Naive thymus-derived CD4-positive, alpha-beta T cell (primary cell): ENCODE measurements around the gene TAS2R46. TPM values are rescaled to one million over a fixed set of nuclear protein-coding genes. Genes with fewer than 3 reads are reported as not detected.

ENCODE experiments used
- ATAC-seq: fragments of 150-1000 bp; cut with Tn5 transposase; 2 replicates; pipeline ENCODE4 v1.10.0; 2021; ENCODE audit warnings: mild to moderate bottlenecking, moderate library complexity
- CTCF ChIA-PET: fragments of 350-600 bp; sonication (Branson Sonifier 250); formaldehyde crosslinking; loops from one replicate; lab custom pipeline; 2021; ENCODE audit warnings: antibody characterized with exemption; lab: Charles Lee
- POLR2A ChIA-PET: fragments of 350-600 bp; sonication (Branson Sonifier 250); formaldehyde crosslinking; loops from one replicate; lab custom pipeline; 2021; ENCODE audit warnings: antibody characterized with exemption, inconsistent platforms; lab: Charles Lee
- DNase-seq, 9 donors: peaks; one replicate each; pipeline versions ENCODE4 v3.0.0 to v3.0.0-alpha.2; 2020 to 2022; ENCODE audit warnings: mixed read lengths in 1 of 9
- H3K27ac ChIP-seq: one replicate; pipeline ENCODE4 v1.7.0; 2013; ENCODE audit warnings: mild to moderate bottlenecking, low read depth, low read length, moderate library complexity
- H3K27me3 ChIP-seq, 2 donors: one replicate each; pipeline ENCODE4 v1.7.0; 2013; ENCODE audit warnings: low read length in 2 of 2, mild to moderate bottlenecking in 2 of 2, moderate library complexity in 2 of 2; ENCODE audit not compliant: control insufficient read depth in 2 of 2, insufficient read depth in 2 of 2
- H3K36me3 ChIP-seq, 3 experiments: 1 replicate in 2 of 3; 2 replicates in 1 of 3; pipeline ENCODE4 v1.7.0; 2013; ENCODE audit warnings: low read length in 3 of 3, mild to moderate bottlenecking in 3 of 3, moderate library complexity in 1 of 3; ENCODE audit not compliant: insufficient read depth in 3 of 3, control insufficient read depth in 2 of 3
- H3K4me1 ChIP-seq, 2 donors: one replicate each; pipeline ENCODE4 v1.7.0; 2013; ENCODE audit warnings: low read length in 2 of 2, mild to moderate bottlenecking in 2 of 2, moderate library complexity in 1 of 2; ENCODE audit not compliant: control insufficient read depth in 2 of 2, insufficient read depth in 2 of 2
- H3K4me3 ChIP-seq: 2 replicates; pipeline ENCODE4 v1.7.0; 2013; ENCODE audit warnings: mild to moderate bottlenecking, low read length
- H3K9me3 ChIP-seq, 3 experiments: 1 replicate in 2 of 3; 2 replicates in 1 of 3; pipeline ENCODE4 v1.7.0; 2013; ENCODE audit warnings: low read length in 3 of 3; ENCODE audit not compliant: control insufficient read depth in 2 of 3
- H3K27ac Mint-ChIP-seq, 9 donors: one replicate each; pipeline ENCODE4 v1.8.0; 2020 to 2022; ENCODE audit warnings: mixed read lengths in 9 of 9, mild to moderate bottlenecking in 8 of 9, moderate library complexity in 5 of 9, inconsistent platforms in 2 of 9
- H3K27me3 Mint-ChIP-seq, 5 donors: one replicate each; pipeline ENCODE4 v1.8.0; 2021 to 2022; ENCODE audit warnings: mixed read lengths in 5 of 5, mild to moderate bottlenecking in 1 of 5
- H3K36me3 Mint-ChIP-seq, 5 donors: one replicate each; pipeline ENCODE4 v1.8.0; 2020 to 2022; ENCODE audit warnings: mixed read lengths in 5 of 5, mild to moderate bottlenecking in 3 of 5, inconsistent platforms in 1 of 5
- H3K4me1 Mint-ChIP-seq, 7 donors: one replicate each; pipeline ENCODE4 v1.8.0; 2020 to 2022; ENCODE audit warnings: mixed read lengths in 7 of 7, mild to moderate bottlenecking in 3 of 7, inconsistent platforms in 1 of 7
- H3K4me3 Mint-ChIP-seq, 10 donors: one replicate each; pipeline ENCODE4 v1.8.0; 2020 to 2022; ENCODE audit warnings: mild to moderate bottlenecking in 10 of 10, mixed read lengths in 10 of 10, moderate library complexity in 6 of 10, inconsistent platforms in 2 of 10
- H3K9me3 Mint-ChIP-seq, 11 donors: one replicate each; pipeline ENCODE4 v1.8.0; 2020 to 2022; ENCODE audit warnings: mixed read lengths in 11 of 11, mild to moderate bottlenecking in 4 of 11, inconsistent platforms in 1 of 11, moderate library complexity in 1 of 11
- intact Hi-C, 2 donors: fragments of 100-400 bp; cut with micrococcal nuclease; formaldehyde crosslinking; loops; one replicate each; pipeline ENCODE4 v1.15.1; 2023
- polyA plus RNA-seq, 2 donors: library from polyadenylated mRNA; unstranded; fragments of 300-500 nt; fragmentation: Illumina TruSeq; gene quantifications; one replicate each; pipeline ENCODE4 v1.2.3, GENCODE V29; 2021
- total RNA-seq, 6 experiments: library from RNA in 5 of 6; stranded (reverse) in 5 of 6; gene quantifications; 1 replicate in 5 of 6; 2 replicates in 1 of 6; pipeline ENCODE4 v1.2.3 and lab custom pipeline; 2021 to 2026

TAS2R46 gene
- total and polyA plus RNA-seq, 7 experiments from 2014 or later, result 0.21 to 3.4 (median 2.2) TPM; not detected in 1

DNA sequence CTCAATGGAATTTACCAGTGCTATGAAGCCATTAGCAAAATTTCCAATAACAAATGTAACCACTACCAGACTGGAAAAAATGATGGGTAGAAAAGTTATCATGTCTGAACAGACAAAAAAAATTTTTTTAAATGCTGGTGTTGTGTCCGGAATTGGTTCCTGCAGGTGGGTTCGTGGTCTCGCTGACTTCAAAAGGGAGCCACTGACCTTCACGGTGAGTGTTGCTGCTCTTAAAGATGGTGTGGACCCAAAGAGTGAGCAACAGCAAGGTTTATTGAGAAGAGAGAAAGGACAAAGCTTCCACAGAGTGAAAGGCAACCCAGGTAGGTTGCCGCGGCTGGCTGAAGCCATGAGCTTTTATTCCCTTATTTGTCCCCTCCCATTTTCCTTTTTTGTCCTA is 30.0 kb upstream of the TAS2R46 start, which contains the start of gene TAS2R43:
TAS2R43 (minus strand) TSS at position 186 of the 400 bp plus-strand sequence; CDS start at position 102, 84 bp downstream.
- Mint-ChIP-seq H3K36me3 (peaks cover 0 to 9% (median 7%) of the 10 kb centered on the region in 5 donors), H3K27me3 (no peaks in the 10 kb centered on the region), H3K4me1 (peaks cover 0 to 7% (median 0%) of the 10 kb centered on the region in 7 donors), H3K4me3 (no peak within 1 kb of the TSS), H3K9me3 (peaks cover 0 to 4% (median 0%) of the 10 kb centered on the region in 11 donors), H3K27ac (no peak within 1 kb of the TSS)
- no peak within 1 kb of the TSS for H3K4me3 ChIP-seq
- H3K9me3 ChIP-seq, result no peaks in the 10 kb centered on the region
- ATAC-seq (no peak), DNase-seq (no peak)
- intact Hi-C loops, result no loop called here
- no peaks in the 10 kb centered on the region for H3K4me1 ChIP-seq
- no peak within 1 kb of the TSS for H3K27ac ChIP-seq
- H3K36me3 ChIP-seq, result no peaks in the 10 kb centered on the region
- H3K27me3 ChIP-seq, result no peaks in the 10 kb centered on the region
- ChIA-PET CTCF (no interaction called here), POLR2A (no interaction called here)

DNA sequence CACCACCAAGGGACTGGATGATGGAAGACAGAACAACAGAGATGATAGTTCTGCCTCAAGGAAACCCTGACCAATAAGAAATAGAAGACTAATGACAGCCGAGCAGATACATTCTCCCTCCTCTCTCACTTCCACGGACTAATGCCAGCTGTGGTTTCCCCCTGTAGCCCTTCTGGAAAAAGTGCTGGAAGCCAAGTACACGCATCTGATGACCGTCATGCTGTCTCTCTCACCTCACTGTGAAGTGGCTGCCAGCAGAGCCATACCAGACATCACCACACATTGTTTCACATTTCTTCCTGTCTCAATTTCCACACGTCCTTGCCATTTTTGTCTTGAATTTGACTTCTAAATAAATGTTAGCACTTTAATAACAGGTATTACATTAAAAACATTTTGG is 27.2 kb upstream of the TAS2R46 start:
- Mint-ChIP-seq H3K36me3 (peaks cover 0 to 15% (median 9%) of the 10 kb centered on the region in 5 donors), H3K4me1 (peaks cover 0 to 7% (median 0%) of the 10 kb centered on the region in 7 donors), H3K4me3 (no peak overlapping the region), H3K27me3 (no peaks in the 10 kb centered on the region), H3K9me3 (peaks cover 0 to 1% (median under 1%) of the 10 kb centered on the region in 11 donors), H3K27ac (no peak overlapping the region)
- Histone ChIP-seq H3K9me3 (no peaks in the 10 kb centered on the region), H3K4me3 (no peak overlapping the region), H3K27ac (no peak overlapping the region), H3K27me3 (no peaks in the 10 kb centered on the region), H3K4me1 (no peaks in the 10 kb centered on the region), H3K36me3 (no peaks in the 10 kb centered on the region)
- CTCF ChIA-PET, result no interaction called here
- no peak for DNase-seq
- POLR2A ChIA-PET, result no interaction called here
- ATAC-seq, result no peak
- intact Hi-C loops, result no loop called here

DNA sequence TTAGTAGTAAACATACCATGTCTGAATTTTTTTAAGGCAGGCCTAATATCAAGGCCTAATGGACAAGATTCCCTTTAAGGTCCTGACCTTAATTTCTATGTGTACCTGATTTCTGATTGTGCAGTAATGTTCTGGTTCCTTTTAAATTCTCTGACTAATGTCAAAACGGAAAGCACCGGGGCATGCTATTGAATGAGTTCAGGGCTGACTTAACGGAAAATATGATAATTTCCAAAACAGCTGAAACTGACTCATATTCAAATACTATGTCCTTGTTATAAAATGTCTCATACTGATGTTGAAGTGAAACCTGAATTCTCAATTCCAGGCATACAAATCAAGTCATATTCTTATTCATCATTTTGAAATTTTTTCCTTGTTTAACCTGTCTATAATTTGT is 23.3 kb upstream of the TAS2R46 start:
- Histone ChIP-seq H3K36me3 (no peaks in the 10 kb centered on the region), H3K4me1 (no peaks in the 10 kb centered on the region), H3K9me3 (no peaks in the 10 kb centered on the region), H3K27me3 (no peaks in the 10 kb centered on the region), H3K4me3 (no peak overlapping the region), H3K27ac (no peak overlapping the region)
- Mint-ChIP-seq H3K4me1 (peaks cover 0 to 4% (median 0%) of the 10 kb centered on the region in 7 donors), H3K4me3 (no peak overlapping the region), H3K9me3 (peaks cover 0 to 18% (median 11%) of the 10 kb centered on the region in 11 donors), H3K27ac (no peak overlapping the region), H3K36me3 (peaks cover 0 to 21% (median 9%) of the 10 kb centered on the region in 5 donors), H3K27me3 (no peaks in the 10 kb centered on the region)
- ChIA-PET CTCF (no interaction called here), POLR2A (no interaction called here)
- intact Hi-C loops, result no loop called here
- no peak for ATAC-seq
- no peak for DNase-seq

DNA sequence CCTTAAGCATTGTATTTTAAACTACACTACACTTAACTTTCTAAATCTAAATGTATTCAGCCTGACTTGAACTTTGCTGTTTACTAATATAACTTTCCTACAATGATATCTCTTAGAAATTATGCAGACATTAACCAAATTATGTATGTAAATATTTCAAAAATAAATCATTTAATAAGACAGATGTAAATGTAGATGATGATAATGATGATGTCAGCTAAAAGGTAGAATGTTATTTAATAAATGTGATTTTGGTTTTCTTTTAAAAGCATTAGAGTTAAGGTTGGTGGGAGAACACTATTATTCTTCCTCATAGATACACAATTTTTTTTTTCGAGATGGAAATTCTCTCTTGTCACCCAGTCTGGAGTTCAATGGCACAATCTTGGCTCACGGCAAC is 19.9 kb upstream of the TAS2R46 start:
- Histone ChIP-seq H3K36me3 (no peaks in the 10 kb centered on the region), H3K4me3 (no peak overlapping the region), H3K4me1 (no peaks in the 10 kb centered on the region), H3K27me3 (no peaks in the 10 kb centered on the region), H3K9me3 (no peaks in the 10 kb centered on the region), H3K27ac (no peak overlapping the region)
- Mint-ChIP-seq H3K27me3 (no peaks in the 10 kb centered on the region), H3K36me3 (peaks cover 8 to 30% (median 11%) of the 10 kb centered on the region in 5 donors), H3K9me3 (peaks cover 0 to 20% (median 11%) of the 10 kb centered on the region in 11 donors), H3K27ac (no peak overlapping the region), H3K4me3 (no peak overlapping the region), H3K4me1 (peaks cover 0 to 12% (median 0%) of the 10 kb centered on the region in 7 donors)
- DNase-seq (no peak), ATAC-seq (no peak)
- CTCF ChIA-PET, result no interaction called here
- intact Hi-C loops, result no loop called here
- POLR2A ChIA-PET, result no interaction called here

DNA sequence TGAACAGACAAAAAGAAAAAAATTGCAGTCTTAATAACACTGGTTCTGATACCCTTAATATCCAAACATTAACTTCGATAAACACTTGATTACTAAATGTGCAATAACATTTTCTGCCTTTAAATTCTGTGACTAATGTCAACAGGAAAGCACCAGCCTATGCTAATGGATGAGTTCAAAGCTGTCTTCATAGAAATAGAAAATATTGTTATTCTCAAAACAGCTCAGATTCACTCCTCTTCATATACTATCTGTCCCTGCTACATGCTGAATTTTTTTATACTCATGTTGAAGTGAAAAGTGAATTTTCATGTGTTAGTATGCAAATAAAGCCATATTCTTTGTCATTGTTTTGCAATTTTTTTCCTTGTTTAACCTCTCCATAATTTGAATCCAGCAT is 16.2 kb upstream of the TAS2R46 start:
- H3K9me3 Mint-ChIP-seq, result peaks cover 0 to 11% (median 6%) of the 10 kb centered on the region in 11 donors
- no peaks in the 10 kb centered on the region for H3K27me3 ChIP-seq
- no peaks in the 10 kb centered on the region for H3K36me3 ChIP-seq
- H3K4me3 ChIP-seq, result no peak overlapping the region
- DNase-seq (no peak), ATAC-seq (no peak)
- peak overlapping the region in 1 of 9 donors; percentile 26 for H3K27ac Mint-ChIP-seq
- peaks cover 0 to 25% (median 4%) of the 10 kb centered on the region in 7 donors for H3K4me1 Mint-ChIP-seq
- no peaks in the 10 kb centered on the region for H3K27me3 Mint-ChIP-seq
- H3K36me3 Mint-ChIP-seq, result peaks cover 5 to 21% (median 20%) of the 10 kb centered on the region in 5 donors
- no peak overlapping the region for H3K27ac ChIP-seq
- CTCF ChIA-PET, result no interaction called here
- intact Hi-C loops, result no loop called here
- H3K4me3 Mint-ChIP-seq, result no peak overlapping the region
- H3K9me3 ChIP-seq, result no peaks in the 10 kb centered on the region
- H3K4me1 ChIP-seq, result no peaks in the 10 kb centered on the region
- POLR2A ChIA-PET, result no interaction called here

DNA sequence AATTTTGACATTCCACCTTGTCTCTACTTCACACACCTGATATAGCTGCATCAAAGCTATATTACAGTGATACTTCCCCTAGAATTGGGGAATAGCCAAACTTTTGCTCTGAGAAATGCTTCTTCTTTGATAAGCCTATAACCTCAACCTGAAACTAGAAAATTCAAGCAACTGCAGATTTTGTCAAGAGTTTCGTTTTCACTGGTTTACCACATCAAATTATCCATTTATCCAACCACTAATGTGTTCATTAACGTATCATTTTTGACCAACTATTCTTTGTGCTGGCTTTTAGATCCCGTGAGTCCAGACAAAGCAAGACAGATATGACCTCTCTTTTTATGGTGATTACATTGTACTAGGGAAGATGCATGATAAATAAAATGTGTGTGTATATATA is 13.5 kb upstream of the TAS2R46 start:
- H3K36me3 Mint-ChIP-seq, result peaks cover 0 to 31% (median 20%) of the 10 kb centered on the region in 5 donors
- H3K27ac Mint-ChIP-seq, result no peak overlapping the region
- peaks cover 0 to 22% (median 4%) of the 10 kb centered on the region in 7 donors for H3K4me1 Mint-ChIP-seq

DNA sequence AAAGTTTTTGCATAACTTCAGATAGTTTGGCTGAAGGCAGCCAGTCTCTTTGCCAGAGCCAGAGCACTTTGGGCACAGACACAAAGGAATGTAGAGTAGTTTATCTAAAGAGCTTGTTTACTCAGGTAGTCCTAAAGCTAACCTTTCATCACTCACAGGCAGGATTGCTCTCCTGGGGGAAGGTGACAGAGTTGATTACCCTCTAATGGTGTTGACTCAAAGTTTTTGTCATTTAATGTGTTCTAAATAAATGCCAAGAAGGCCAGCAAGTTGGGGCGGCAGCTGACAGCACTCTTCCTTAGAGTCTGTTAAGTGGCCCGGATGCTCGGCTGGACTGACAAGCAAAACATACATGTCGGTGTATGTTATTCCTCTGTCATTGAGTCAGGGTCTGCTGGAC is 9.3 kb upstream of the TAS2R46 start:
- H3K27me3 ChIP-seq, result no peaks in the 10 kb centered on the region
- Mint-ChIP-seq H3K27me3 (no peaks in the 10 kb centered on the region), H3K36me3 (peaks cover 0 to 39% (median 18%) of the 10 kb centered on the region in 5 donors), H3K9me3 (peaks cover 0 to 5% (median 0%) of the 10 kb centered on the region in 11 donors), H3K27ac (no peak overlapping the region), H3K4me1 (peaks cover 0 to 17% (median 4%) of the 10 kb centered on the region in 7 donors), H3K4me3 (no peak overlapping the region)
- H3K9me3 ChIP-seq, result no peaks in the 10 kb centered on the region
- ChIA-PET POLR2A (no interaction called here), CTCF (no interaction called here)
- DNase-seq (no peak), ATAC-seq (no peak)
- intact Hi-C loops, result no loop called here
- no peak overlapping the region for H3K4me3 ChIP-seq
- no peak overlapping the region for H3K27ac ChIP-seq
- no peaks in the 10 kb centered on the region for H3K4me1 ChIP-seq
- H3K36me3 ChIP-seq, result no peaks in the 10 kb centered on the region

More for the DNA sequence above, 13.5 kb upstream of the TAS2R46 start:
- no peaks in the 10 kb centered on the region for H3K27me3 ChIP-seq
- no peak for ATAC-seq
- no peaks in the 10 kb centered on the region for H3K36me3 ChIP-seq
- H3K9me3 Mint-ChIP-seq, result peaks cover 0 to 5% (median 0%) of the 10 kb centered on the region in 11 donors
- ChIA-PET CTCF (no interaction called here), POLR2A (no interaction called here)
- no peak overlapping the region for H3K27ac ChIP-seq
- no peaks in the 10 kb centered on the region for H3K27me3 Mint-ChIP-seq
- H3K4me3 Mint-ChIP-seq, result no peak overlapping the region
- no peaks in the 10 kb centered on the region for H3K4me1 ChIP-seq
- no peak for DNase-seq
- no peaks in the 10 kb centered on the region for H3K9me3 ChIP-seq
- intact Hi-C loops, result no loop called here
- no peak overlapping the region for H3K4me3 ChIP-seq
